OCI-LY3 (cell line): ENCODE results near the gene VPS45.

Experiments
- EZH2phosphoT487 ChIP-seq: fragments of 200-600 bp; shearing (Covaris generic); IDR thresholded peaks from 2 replicates; pipeline ENCODE4 v1.6.1; 2018; ENCODE audit warnings: antibody characterized with exemption, mixed run types, low read depth
- TF ChIP-seq, protein P1 (sequence below): fragments of 200-600, 300-600 bp; sonication (generic); IDR thresholded peaks from 2 replicates; pipeline ENCODE4 v1.5.1; 2014; ENCODE audit warnings: antibody characterized with exemption, low read length, low read depth

DNA sequence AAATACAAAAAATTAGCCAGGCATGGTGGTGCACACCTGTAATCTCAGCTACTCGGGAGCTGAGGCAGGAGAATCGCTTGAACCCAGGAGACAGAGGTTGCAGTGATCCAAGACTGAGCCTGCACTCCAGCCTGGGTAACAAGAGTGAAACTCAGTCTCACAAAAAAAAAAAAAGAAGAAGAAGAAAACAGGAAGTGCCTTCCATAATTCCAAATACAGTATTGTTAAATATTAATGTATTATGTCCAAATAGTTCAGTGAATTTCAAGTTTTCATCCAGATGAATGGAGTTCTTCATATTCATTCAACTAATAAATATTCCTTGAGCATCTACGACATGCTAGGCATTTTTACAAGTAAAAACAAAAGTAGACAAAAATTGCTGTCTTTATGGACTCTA lies 115.5 kb downstream of the VPS45 start:
- TF ChIP-seq, protein P1, sequence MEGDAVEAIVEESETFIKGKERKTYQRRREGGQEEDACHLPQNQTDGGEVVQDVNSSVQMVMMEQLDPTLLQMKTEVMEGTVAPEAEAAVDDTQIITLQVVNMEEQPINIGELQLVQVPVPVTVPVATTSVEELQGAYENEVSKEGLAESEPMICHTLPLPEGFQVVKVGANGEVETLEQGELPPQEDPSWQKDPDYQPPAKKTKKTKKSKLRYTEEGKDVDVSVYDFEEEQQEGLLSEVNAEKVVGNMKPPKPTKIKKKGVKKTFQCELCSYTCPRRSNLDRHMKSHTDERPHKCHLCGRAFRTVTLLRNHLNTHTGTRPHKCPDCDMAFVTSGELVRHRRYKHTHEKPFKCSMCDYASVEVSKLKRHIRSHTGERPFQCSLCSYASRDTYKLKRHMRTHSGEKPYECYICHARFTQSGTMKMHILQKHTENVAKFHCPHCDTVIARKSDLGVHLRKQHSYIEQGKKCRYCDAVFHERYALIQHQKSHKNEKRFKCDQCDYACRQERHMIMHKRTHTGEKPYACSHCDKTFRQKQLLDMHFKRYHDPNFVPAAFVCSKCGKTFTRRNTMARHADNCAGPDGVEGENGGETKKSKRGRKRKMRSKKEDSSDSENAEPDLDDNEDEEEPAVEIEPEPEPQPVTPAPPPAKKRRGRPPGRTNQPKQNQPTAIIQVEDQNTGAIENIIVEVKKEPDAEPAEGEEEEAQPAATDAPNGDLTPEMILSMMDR = no peak
- TF ChIP-seq EZH2phosphoT487 = no peak
